Stomach (tissue), 4 donors: Measurements from ENCODE around the gene PDCD2L.

ENCODE experiments used
- EP300 ChIP-seq: sonication (generic); formaldehyde crosslinking; IDR thresholded peaks from one replicate; pipeline ENCODE4 v1.6.1; 2017; ENCODE audit warnings: antibody characterized with exemption
- POLR2AphosphoS5 ChIP-seq, 3 donors: sonication (generic); formaldehyde crosslinking; IDR thresholded peaks; one replicate each; pipeline ENCODE4 v1.6.1; 2016; ENCODE audit warnings: antibody characterized with exemption in 3 of 3

- TF ChIP-seq EP300 (no peak), POLR2AphosphoS5 (IDR thresholded peaks at IDR 0.05) (no peak)
Measured at GRCh38 chr19:34370117-34370516, 34.1 kb upstream of the PDCD2L start.
